Naive thymus-derived CD4-positive, alpha-beta T cell (primary cell): ENCODE measurements around the gene VGLL2. TPM values are rescaled to one million over a fixed set of nuclear protein-coding genes. Genes with fewer than 3 reads are reported as not detected.

ENCODE experiments used
- polyA plus RNA-seq, 2 donors: library from polyadenylated mRNA; unstranded; fragments of 300-500 nt; fragmentation: Illumina TruSeq; gene quantifications; one replicate each; pipeline ENCODE4 v1.2.3, GENCODE V29; 2021
- total RNA-seq, 6 experiments: library from RNA in 5 of 6; stranded (reverse) in 5 of 6; gene quantifications; 1 replicate in 5 of 6; 2 replicates in 1 of 6; pipeline ENCODE4 v1.2.3 and lab custom pipeline; 2021 to 2026

Gene VGLL2
- total and polyA plus RNA-seq, 7 experiments from 2014 or later: not detected

Other genes starting within 250 kb of the VGLL2 start
- gene ROS1, start 160.4 kb downstream of the VGLL2 start, total RNA-seq: not detected
- gene ROS1, start 160.4 kb downstream of the VGLL2 start, polyA plus RNA-seq: not detected
- 1 to 10 TPM; 1.5 to 7.6 (median 5.6) TPM for gene DCBLD1, start 217.1 kb downstream of the VGLL2 start, total RNA-seq
- 1 to 10 TPM; 1.2 to 2.1 TPM for gene DCBLD1, start 217.1 kb downstream of the VGLL2 start, polyA plus RNA-seq